Mesenchymal stem cell (in vitro differentiated cells and primary cell): ENCODE data around the gene VWA8.
A peak's percentile ranks its signal among the peaks of the same experiment; 100 is the strongest.

Experiments
- DNase-seq: peaks from one replicate; pipeline ENCODE4 v3.0.0-alpha.2; 2013
- H2AFZ ChIP-seq: one replicate; pipeline ENCODE4 v1.6.1; 2013; ENCODE audit warnings: low read depth, mild to moderate bottlenecking, control low read depth, inconsistent platforms, low read length, moderate library complexity
- H2AK5ac ChIP-seq: 2 replicates; pipeline ENCODE4 v1.6.1; 2013; ENCODE audit warnings: low read length, moderate library complexity, mild to moderate bottlenecking, inconsistent platforms; ENCODE audit not compliant: severe bottlenecking
- H2BK120ac ChIP-seq: one replicate; pipeline ENCODE4 v1.6.1; 2013; ENCODE audit warnings: low read depth, mild to moderate bottlenecking, inconsistent platforms, low read length, moderate library complexity
- H2BK12ac ChIP-seq, 2 experiments: one replicate each; pipeline ENCODE4 v1.6.1; 2013; ENCODE audit warnings: inconsistent platforms in 2 of 2, low read length in 2 of 2, mild to moderate bottlenecking in 2 of 2, moderate library complexity in 2 of 2, control low read depth in 1 of 2
- H2BK15ac ChIP-seq: one replicate; pipeline ENCODE4 v1.6.1; 2013; ENCODE audit warnings: mild to moderate bottlenecking, low read depth, inconsistent platforms; ENCODE audit not compliant: poor library complexity, severe bottlenecking
- H2BK5ac ChIP-seq: 2 replicates; pipeline ENCODE4 v1.6.1; 2013; ENCODE audit warnings: low read depth, mild to moderate bottlenecking, low read length, control low read depth, inconsistent platforms; ENCODE audit not compliant: poor library complexity, severe bottlenecking
- H3K14ac ChIP-seq, 2 experiments: one replicate each; pipeline ENCODE4 v1.6.1; 2013; ENCODE audit warnings: inconsistent platforms in 2 of 2, low read length in 2 of 2, control low read depth in 1 of 2, mild to moderate bottlenecking in 1 of 2, moderate library complexity in 1 of 2
- H3K18ac ChIP-seq, 2 experiments: one replicate each; pipeline ENCODE4 v1.6.1; 2013; ENCODE audit warnings: inconsistent platforms in 2 of 2, low read length in 2 of 2, control low read depth in 1 of 2, low read depth in 1 of 2, mild to moderate bottlenecking in 1 of 2
- H3K23ac ChIP-seq, 2 experiments: one replicate each; pipeline ENCODE4 v1.6.1; 2013; ENCODE audit warnings: inconsistent platforms in 2 of 2, low read length in 2 of 2, mild to moderate bottlenecking in 2 of 2, moderate library complexity in 2 of 2, control low read depth in 1 of 2
- H3K27ac ChIP-seq: 2 replicates; pipeline ENCODE4 v1.5.1; 2013; ENCODE audit warnings: mild to moderate bottlenecking, moderate library complexity, low read length, control low read depth, inconsistent platforms; ENCODE audit not compliant: poor library complexity, severe bottlenecking
- H3K27me3 ChIP-seq, 2 experiments: 2 replicates each; pipeline versions ENCODE4 v1.6.1 to v1.7.0; 2013; ENCODE audit warnings: low read length in 2 of 2, mild to moderate bottlenecking in 2 of 2, moderate library complexity in 2 of 2, control low read depth in 1 of 2, inconsistent platforms in 1 of 2; ENCODE audit not compliant: control insufficient read depth in 1 of 2, insufficient read depth in 1 of 2
- H3K36me3 ChIP-seq, 2 experiments: 2 replicates each; pipeline versions ENCODE4 v1.6.1 to v1.7.0; 2013; ENCODE audit warnings: low read length in 2 of 2, control low read depth in 1 of 2, inconsistent platforms in 1 of 2, low read depth in 1 of 2, mild to moderate bottlenecking in 1 of 2; ENCODE audit not compliant: insufficient read depth in 2 of 2, control insufficient read depth in 1 of 2
- H3K4ac ChIP-seq, 2 experiments: one replicate each; pipeline ENCODE4 v1.6.1; 2013; ENCODE audit warnings: inconsistent platforms in 2 of 2, low read length in 2 of 2, mild to moderate bottlenecking in 2 of 2, moderate library complexity in 2 of 2, control low read depth in 1 of 2, low read depth in 1 of 2
- H3K4me1 ChIP-seq: 2 replicates; pipeline ENCODE4 v1.6.1; 2013; ENCODE audit warnings: low read depth, low read length, control low read depth; ENCODE audit not compliant: control insufficient read depth, insufficient read depth
- H3K4me2 ChIP-seq: 2 replicates; pipeline ENCODE4 v1.6.1; 2013; ENCODE audit warnings: low read length, mild to moderate bottlenecking, inconsistent platforms; ENCODE audit not compliant: poor library complexity, severe bottlenecking
- H3K4me3 ChIP-seq, 2 experiments: 2 replicates each; pipeline versions ENCODE4 v1.5.1 to v1.7.0; 2013; ENCODE audit warnings: low read length in 2 of 2, mild to moderate bottlenecking in 2 of 2, control low read depth in 1 of 2, low read depth in 1 of 2; ENCODE audit not compliant: insufficient read depth in 1 of 2
- H3K79me1 ChIP-seq: replicated peaks from 2 replicates; pipeline ENCODE4 v1.6.1; 2013; ENCODE audit warnings: mild to moderate bottlenecking, control low read depth, low read length, inconsistent platforms; ENCODE audit not compliant: poor library complexity, severe bottlenecking
- H3K9ac ChIP-seq: 2 replicates; pipeline ENCODE4 v1.7.0; 2013; ENCODE audit warnings: mild to moderate bottlenecking, low read length, moderate library complexity
- H3K9me3 ChIP-seq: 2 replicates; pipeline ENCODE4 v1.7.0; 2013; ENCODE audit warnings: mild to moderate bottlenecking, low read length; ENCODE audit not compliant: control insufficient read depth
- H4K8ac ChIP-seq: one replicate; pipeline ENCODE4 v1.6.1; 2013; ENCODE audit warnings: inconsistent platforms, mild to moderate bottlenecking, low read length, moderate library complexity
- H4K91ac ChIP-seq: one replicate; pipeline ENCODE4 v1.6.1; 2013; ENCODE audit warnings: mild to moderate bottlenecking, low read length, inconsistent platforms
- WGBS: methylation state at CpG from one replicate; pipeline ENCODE4 v1.1.7; 2013; ENCODE audit warnings: mixed read lengths; 5-methylcytosine and 5-hydroxymethylcytosine counted together

VWA8 gene

GRCh38 chr13:41528021-41528420 lies 432.9 kb downstream of the VWA8 start:
- Histone ChIP-seq H2BK120ac (no peak overlapping the region), H3K4me2 (no peak overlapping the region), H4K8ac (no peak overlapping the region), H3K23ac (peak overlapping the region in 1 of 2 experiments; percentile 50), H2BK12ac (no peak overlapping the region), H2AFZ (no peak overlapping the region), H3K36me3 (no peaks in the 10 kb centered on the region), H3K9me3 (no peaks in the 10 kb centered on the region), H2BK5ac (no peak overlapping the region), H2AK5ac (no peak overlapping the region), H3K4me1 (no peaks in the 10 kb centered on the region), H3K27ac (no peak overlapping the region), H3K4ac (no peak overlapping the region), H2BK15ac (no peak overlapping the region), H4K91ac (no peak overlapping the region), H3K4me3 (no peak overlapping the region), H3K27me3 (peaks cover 4 to 6% of the 10 kb centered on the region in 2 experiments), H3K79me1 (no peaks in the 10 kb centered on the region), H3K18ac (no peak overlapping the region), H3K9ac (no peak overlapping the region), H3K14ac (no peak overlapping the region)
- WGBS = 85% methylated on average over 3 of the region's 3 CpGs
- DNase-seq = no peak

- H3K9ac ChIP-seq = no peak overlapping the region
- no peak overlapping the region for H3K4me2 ChIP-seq
- H3K18ac ChIP-seq = no peak overlapping the region
- H3K79me1 ChIP-seq = no peaks in the 10 kb centered on the region
- WGBS = 87% methylated on average over 13 of the region's 15 CpGs
- H3K27me3 ChIP-seq = peaks cover 0 to 25% of the 10 kb centered on the region in 2 experiments
- H2BK12ac ChIP-seq = no peak overlapping the region
- H2BK15ac ChIP-seq = no peak overlapping the region
- H2BK120ac ChIP-seq = no peak overlapping the region
- H2AFZ ChIP-seq = no peak overlapping the region
- H3K4me3 ChIP-seq = no peak overlapping the region
- no peaks in the 10 kb centered on the region for H3K9me3 ChIP-seq
- H3K14ac ChIP-seq = no peak overlapping the region
- no peaks in the 10 kb centered on the region for H3K36me3 ChIP-seq
- H4K8ac ChIP-seq = no peak overlapping the region
- H3K4ac ChIP-seq = no peak overlapping the region
- no peaks in the 10 kb centered on the region for H3K4me1 ChIP-seq
- no peak overlapping the region for H3K27ac ChIP-seq
- H2BK5ac ChIP-seq = no peak overlapping the region
- H3K23ac ChIP-seq = no peak overlapping the region
- no peak overlapping the region for H4K91ac ChIP-seq
- DNase-seq = no peak
- no peak overlapping the region for H2AK5ac ChIP-seq
Observed at GRCh38 chr13:41520660-41521630, 440.0 kb downstream of the VWA8 start.

DNA sequence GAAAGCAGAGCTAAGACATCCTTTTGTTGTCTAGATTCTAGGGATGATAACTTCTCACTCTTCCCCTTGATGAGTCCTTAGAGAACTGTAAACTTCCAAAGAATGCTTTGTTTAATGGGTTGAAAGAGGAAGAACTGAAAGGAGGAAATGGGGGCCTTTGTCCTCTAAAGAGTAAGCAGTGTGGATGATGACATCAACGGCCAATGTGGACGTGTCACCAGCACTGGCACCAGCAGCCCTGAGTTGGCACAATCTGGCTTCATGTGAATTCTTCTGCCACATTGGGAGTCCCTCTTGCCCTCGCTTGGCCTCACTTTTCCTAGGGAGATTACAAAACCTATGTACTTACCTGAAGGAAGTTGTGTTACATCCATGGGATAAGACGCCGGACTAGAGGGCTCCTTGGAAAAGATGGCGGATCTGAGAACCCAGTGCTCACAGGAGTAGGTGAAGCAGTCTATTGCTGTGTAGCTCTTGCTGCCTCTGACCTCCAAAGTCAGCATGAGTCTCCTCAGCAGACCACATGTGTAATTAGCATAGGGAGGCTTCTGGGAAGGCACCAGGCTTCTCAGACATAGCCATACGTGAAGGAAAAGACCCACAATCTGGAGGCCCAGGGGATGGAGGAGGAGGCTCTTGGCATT lies 440.8 kb downstream of the VWA8 start:
- Histone ChIP-seq H3K4me3 (no peak overlapping the region), H2BK12ac (no peak overlapping the region), H2BK120ac (no peak overlapping the region), H2BK15ac (no peak overlapping the region), H3K18ac (no peak overlapping the region), H3K23ac (peak overlapping the region in 1 of 2 experiments; percentile 25), H3K27me3 (peaks cover 0 to 24% of the 10 kb centered on the region in 2 experiments), H3K4me1 (peaks cover 4% of the 10 kb centered on the region), H3K36me3 (no peaks in the 10 kb centered on the region), H4K8ac (no peak overlapping the region), H2AK5ac (no peak overlapping the region), H4K91ac (no peak overlapping the region), H3K9ac (no peak overlapping the region), H3K27ac (no peak overlapping the region), H2AFZ (no peak overlapping the region), H3K79me1 (no peaks in the 10 kb centered on the region), H3K14ac (no peak overlapping the region), H3K4ac (no peak overlapping the region), H2BK5ac (no peak overlapping the region), H3K9me3 (no peaks in the 10 kb centered on the region), H3K4me2 (no peak overlapping the region)
- no peak for DNase-seq
- WGBS = 89% methylated on average over 7 of the region's 7 CpGs
